ENCODE results near the gene GNAQ.

GRCh38 chr9:77769246-77769645, 262.4 kb downstream of the GNAQ start:
- no peak for TF ChIP-seq EP300 (IDR thresholded peaks at IDR 0.05)
- no peak for TF ChIP-seq CTCF (IDR thresholded peaks at IDR 0.05)
